HG02970 (cell line): ENCODE measurements around the gene EIF1.
"Not testable (repeated sequence)": the region's sequence is repeated elsewhere in the genome, so short reads cannot be mapped to it uniquely, and the experiment has no call there.

ENCODE experiments used
- ATAC-seq: cut with Tn5 transposase; IDR thresholded peaks from one replicate; pipeline ENCODE4 v1.9.1; 2021; ENCODE audit warnings: mild to moderate bottlenecking, moderate library complexity, moderate number of reproducible peaks; ENCODE audit not compliant: unreplicated experiment, low FRiP score

Gene EIF1

DNA sequence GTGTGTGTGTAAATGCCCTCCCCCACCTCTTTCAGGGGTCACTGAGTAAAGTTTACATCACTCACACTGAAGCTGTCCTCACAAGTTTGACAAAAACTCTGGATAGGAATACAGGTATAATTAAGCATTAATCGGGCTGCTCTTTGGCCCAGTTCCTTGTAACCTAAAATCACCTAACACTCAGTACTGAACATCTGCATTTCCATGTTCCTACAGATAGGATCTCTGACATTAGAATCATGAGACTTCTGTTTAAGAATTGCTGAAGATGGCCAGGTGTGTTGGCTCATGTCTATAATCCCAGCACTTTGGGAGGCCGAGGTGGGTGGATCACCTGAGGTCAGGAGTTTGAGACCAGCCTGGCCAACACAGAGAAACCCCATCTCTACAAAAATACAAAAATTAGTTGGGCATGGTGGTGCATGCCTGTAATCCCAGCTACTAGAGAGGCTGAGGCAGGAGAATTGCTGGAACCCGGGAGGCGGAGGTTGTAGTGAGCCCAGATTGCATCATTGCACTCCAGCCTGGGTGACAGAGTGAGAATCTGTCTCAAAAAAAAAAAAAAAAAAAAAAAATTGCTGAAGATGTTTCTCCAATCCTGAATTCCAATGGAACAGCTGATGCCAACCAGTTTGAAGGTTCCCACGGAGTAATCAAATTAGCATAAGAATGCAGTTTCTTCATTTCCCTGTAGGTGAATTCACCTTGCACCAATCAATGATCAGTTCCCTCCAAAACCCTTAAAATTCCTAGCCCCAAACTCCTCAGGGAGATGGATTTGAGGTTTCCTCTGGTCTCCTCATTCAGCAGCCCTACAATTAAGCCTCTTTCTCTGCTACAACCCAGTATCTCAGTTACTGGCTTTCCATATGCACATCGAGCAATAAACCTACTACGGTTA, 13.3 kb upstream of the EIF1 start:
- not testable (repeated sequence) for ATAC-seq

DNA sequence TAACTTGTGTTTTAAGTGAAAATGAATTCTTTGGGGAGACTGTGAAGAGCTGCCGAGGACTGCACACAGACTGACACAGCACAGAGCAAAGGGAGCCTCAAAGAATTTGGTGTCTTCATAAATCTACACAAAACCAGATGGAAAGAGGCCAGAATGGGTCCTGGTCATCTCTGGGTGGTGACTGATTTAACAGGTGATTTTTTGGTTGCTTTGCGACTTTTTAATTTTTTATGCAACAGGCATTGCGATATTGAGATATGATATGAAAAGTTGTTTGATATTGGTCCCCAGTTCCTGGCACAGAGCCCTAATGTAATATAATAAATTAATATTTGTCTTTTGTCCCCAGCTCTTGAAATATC, 12.6 kb upstream of the EIF1 start:
- peak; percentile 4 for ATAC-seq

GRCh38 chr17:41678411-41678906, 10.2 kb upstream of the EIF1 start:
- no peak for ATAC-seq

DNA sequence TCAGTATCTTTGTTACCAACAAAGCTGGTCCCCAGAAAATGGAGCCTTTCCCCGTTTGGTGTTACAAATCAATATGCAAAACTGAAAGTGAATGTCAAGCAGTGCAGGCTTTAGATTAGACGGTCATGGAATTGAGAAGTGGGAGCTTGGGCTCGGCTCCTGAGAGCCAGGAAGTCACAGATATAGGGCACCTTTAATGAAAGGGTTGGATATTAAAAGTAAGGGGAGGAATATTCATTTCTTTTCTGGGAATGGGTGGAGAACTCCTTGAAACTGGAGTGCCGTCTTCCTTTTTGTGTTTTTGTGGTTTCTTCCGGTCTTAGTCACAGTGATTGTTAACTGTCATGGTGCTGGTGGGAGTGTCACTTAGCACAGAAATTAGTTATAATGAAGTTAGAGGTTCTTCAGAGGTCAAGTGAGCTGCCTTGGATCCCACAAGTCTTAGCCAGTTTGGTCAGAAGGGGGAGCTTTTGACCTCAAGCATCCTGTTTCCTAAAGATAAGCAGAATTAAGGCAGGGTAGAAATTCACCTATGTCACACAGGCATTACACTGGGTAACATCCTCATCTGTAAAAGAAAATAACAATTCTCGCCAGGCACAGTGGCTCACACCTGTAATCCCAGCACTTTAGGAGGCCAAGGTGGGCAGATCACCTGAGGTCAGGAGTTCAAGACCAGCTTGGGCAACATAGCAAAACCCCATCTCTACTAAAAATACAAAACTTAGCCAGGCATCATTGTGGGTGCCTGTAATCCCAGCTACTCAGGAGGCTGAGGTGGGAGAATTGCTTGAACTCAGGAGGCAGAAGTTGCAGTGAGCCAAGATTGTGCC, 9.6 kb upstream of the EIF1 start:
- ATAC-seq: no peak

DNA sequence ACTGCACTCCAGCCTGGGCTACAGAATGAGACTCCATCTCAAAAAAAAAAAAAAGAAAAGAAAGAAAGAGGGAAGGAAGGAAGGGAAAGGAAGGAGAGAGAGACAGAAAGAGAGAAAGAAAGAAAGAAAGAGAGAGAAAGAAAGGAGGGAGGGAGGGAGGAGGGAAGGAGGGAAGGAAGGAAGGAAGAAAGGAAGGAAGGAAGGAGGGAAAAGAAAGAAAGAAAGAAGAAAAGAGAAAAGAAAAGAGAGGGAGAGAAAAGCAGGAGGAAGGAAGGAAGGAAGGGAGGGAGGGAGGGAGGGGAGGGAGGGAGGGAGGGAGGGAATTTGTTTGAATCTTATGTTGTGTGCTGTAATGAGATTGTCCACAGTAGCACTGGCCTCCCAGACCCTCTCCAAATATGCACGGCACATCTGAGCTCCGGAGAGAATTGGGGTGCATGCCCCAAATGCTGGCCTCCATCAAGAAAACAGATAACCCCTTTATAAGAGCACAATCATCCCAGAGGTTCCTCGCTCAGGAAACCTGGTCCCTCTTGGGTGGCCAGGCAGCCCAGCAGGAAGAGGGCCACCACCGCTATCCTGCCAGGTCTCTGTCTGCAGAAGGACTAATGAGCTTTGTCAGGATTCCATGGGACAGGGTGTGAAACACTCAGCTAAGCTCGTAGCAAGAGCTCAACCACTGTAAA, 8.8 kb upstream of the EIF1 start:
- no peak for ATAC-seq

DNA sequence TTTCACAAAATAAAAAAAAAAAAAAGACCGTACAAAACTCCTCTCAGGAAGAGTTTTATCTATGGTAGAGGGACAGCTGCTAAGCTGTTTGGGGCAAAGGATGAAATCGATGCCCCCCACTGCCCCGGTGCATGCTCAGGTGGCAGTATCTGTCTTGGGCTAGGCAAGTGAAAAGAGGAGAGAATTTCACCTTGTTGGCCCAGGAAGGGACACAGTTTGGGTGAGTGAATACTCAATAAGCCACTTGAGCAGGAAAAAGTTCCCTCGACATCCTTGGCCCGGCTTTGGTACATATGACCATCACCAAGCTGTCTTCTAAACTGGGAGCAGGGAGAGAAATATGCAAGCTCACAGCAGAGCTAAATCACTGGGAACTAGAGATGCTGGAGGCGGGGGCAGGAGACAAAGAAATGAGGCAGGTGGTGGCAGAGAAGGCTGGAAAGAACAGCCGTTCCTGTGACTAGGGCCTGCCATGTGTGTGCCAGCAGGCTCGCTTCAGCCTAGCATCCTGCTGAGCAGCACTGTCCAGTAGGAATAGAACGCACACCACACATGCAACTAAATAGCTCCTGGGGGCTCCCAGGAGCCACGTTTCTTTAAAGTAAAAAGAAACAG, 8.2 kb upstream of the EIF1 start:
- no peak for ATAC-seq

DNA sequence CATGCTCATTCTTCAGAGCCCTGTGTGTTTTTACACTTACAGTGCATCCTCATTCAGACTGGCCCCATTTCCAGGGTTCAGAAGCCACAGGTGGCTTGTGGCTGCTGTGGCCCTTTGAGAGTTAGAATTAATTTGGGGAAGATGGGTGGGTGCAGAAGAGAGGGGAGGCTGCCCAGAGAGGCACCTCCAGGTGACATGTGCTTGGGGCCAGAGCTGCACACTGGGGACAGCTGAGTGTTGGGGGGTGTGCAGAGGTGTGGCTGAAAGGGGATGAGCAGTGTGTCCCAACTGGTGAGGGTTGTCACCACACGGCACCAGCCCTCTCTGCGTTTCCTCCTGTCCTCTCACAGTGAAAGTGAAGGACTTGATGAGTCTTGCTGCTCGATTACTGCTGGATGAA, 6.9 kb upstream of the EIF1 start:
- no peak for ATAC-seq

DNA sequence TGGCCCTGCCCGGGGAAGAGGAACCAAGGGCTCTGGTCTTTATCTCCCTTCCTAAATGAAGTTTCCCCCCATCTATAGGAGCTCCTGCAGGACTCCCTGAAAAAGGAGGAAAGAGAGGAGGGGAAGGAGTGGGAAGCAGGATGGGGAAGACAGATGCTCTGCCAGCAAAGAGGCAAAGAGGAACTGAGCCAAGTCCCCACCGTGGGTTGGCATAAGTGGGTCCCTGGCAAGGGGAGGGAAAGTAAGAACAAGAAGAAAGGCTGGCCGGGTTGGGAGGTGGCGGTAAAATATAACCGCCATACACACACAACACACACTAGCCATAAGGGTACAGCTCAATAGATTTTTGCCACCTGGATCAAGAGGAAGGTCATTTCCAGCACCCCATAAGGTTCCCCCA, 6.1 kb upstream of the EIF1 start:
- ATAC-seq: no peak

DNA sequence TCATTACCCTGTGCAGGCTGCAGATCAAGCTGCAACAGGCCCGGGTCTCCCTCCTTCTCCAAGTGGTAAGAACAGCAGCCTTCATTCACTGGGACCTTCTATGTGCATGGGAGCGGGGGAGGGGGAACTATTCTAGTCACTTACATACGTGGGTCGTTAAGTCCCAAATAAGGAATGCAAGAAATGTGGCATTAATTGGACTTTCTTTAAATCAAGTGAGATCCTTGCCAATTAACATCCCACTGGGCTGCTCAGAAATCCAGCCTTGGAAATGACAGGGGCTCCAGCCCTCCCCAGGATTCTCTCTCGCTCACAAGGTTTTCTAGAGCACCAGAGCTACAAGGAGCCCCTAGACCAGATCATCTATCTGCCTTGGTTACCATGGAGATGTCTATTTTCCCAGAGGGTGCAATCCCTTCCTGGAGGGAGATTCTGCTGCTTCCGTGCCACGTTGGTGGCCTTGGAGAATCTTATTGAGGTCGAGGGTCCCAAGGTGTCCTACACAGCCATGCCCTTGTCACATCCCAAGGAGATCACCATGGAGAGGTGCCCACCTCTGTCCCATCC, 5.2 kb upstream of the EIF1 start:
- no peak for ATAC-seq

- no peak for ATAC-seq
These were observed 4.7 kb upstream of the EIF1 start for GRCh38 chr17:41684035-41684434.

DNA sequence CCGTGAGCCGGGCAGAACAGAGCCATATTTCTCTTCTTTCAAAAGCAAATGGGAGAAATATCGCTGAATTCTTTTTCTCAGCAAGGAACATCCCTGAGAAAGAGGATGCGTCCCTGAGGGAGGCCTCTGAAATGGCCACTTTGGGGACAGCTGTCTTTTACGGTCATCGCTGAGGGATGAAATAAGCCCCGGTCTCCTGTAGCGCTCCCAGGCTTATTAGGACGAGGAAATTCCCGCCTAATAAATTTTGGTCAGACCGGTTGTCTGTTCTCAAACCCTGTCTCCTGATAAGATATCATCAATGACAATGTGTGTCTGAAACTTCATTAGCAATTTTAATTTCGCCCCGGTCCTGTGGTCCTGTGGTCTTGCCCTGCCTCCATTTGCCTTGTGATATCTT, 2.9 kb upstream of the EIF1 start:
- not testable (repeated sequence) for ATAC-seq

- ATAC-seq: no peak
These were observed 2.4 kb upstream of the EIF1 start for GRCh38 chr17:41686281-41686680.

- no peak for ATAC-seq
These were observed 651 bp upstream of the EIF1 start for GRCh38 chr17:41687828-41688640.

GRCh38 chr17:41689497-41690299, 1.0 kb downstream of the EIF1 start:
- ATAC-seq: no peak

DNA sequence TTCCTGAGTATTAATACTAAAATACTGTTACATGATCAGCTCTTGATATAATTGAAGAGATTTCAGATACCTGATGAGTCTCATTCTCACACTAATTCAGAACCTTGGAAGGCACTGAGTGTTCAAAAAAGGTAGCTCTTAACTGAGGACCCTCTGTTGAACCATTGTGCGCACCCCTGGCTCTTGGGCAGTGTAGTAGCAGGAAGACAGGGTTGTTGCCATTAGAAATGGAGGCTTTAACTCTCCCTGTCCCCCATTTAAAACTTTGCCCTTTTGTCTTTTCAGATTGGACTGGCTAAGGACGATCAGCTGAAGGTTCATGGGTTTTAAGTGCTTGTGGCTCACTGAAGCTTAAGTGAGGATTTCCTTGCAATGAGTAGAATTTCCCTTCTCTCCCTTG, 1.8 kb downstream of the EIF1 start:
- ATAC-seq: no peak

DNA sequence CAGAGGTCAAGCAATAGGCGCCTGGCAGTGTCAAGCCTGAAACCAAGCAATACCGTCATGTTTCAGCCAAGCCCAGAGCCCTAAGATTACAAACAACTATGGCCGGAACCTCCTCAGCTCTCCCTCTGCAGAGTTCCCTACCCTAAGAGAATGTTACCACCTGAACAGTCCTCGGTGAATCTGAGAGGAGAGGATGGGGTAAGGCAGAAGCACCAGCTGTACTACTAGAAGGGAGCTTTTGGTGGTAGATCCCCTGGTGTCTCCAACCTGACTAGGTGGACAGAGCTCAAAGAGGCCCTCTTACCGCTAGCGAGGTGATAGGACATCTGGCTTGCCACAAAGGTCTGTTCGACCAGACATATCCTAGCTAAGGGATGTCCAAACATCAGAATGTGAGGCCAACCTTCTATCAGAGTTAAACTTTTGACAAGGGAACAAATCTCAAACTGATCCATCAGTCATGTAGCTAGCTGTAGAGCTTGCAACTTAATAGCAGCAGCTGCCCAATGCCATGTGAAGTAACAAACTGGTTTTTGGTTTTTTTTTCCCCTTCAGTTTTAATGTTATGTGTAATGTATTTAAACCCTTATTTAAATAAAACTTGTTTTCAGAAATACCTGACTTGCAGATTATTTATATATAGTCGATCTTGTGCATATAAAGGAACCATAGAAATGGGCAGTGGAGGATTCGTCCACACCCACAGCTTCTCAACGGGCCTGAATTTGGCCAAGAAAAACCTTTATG, 2.5 kb downstream of the EIF1 start:
- ATAC-seq: no peak

DNA sequence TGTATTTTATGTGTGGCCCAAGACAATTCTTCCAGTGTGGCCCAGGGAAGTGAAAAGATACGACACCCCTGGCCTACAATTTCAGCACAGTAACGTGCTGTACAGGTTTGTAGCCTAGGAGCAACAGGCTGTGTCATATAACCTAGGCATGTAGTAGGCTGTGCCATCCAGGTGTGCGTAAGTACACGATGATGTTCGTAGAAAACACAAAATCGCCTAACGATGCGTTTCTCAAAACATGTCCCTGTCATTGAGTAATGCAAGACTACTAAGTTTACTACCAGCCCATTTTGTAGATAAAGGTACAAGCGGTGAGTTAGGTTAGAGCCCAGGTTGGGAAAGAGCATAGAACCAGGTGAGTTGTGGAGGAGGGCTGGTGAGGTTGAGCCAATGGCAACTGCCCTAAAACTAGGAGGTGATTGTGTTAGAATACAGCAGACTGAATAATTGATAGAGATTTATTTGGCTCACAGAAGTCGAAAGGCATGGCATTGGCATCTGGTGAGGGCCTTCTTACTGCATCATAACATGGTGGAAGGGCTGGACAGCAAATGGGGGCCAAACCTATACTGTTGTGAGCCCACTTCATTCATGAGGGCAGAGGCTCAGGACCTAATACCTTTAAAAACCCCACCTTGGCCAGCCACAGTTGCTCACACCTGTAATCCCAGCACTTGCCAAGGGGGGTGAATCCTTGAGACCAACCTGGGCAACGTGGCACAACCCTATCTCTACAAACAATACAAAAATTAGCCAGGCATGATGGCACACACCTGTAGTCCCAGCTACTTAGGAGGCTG, 4.2 kb downstream of the EIF1 start:
- ATAC-seq: no peak
